Spleen (tissue), 7 donors: ENCODE measurements around the gene PCGF3.

Source experiments
- POLR2A ChIP-seq, 3 donors: fragments of 450-650 bp; IDR thresholded peaks; one replicate each; pipeline ENCODE4 v1.5.1; 2017; ENCODE audit warnings: antibody characterized with exemption in 3 of 3, mild to moderate bottlenecking in 1 of 3
- TF ChIP-seq, protein P1 (sequence below), 11 experiments: fragments of 200-600 bp in 7 of 11; fragments of 450-650 bp in 4 of 11; sonication (generic) in 4 of 11; IDR thresholded peaks in 8 of 11; conservative IDR thresholded peaks in 3 of 11; 1 replicate in 7 of 11; 2 replicates in 4 of 11; pipeline versions ENCODE4 v1.4.0 to v1.8.0; 2016 to 2021; ENCODE audit warnings: antibody characterized with exemption in 11 of 11, inconsistent platforms in 4 of 11, mild to moderate bottlenecking in 1 of 11
- donor health status: DM: no; HTN: no; CAD: no; lungs with moderate emphysema.
- donor health status: DM: no; HTN: no; CAD: no.
- donor health status: DM: no; HTN: no; CAD: no.

DNA sequence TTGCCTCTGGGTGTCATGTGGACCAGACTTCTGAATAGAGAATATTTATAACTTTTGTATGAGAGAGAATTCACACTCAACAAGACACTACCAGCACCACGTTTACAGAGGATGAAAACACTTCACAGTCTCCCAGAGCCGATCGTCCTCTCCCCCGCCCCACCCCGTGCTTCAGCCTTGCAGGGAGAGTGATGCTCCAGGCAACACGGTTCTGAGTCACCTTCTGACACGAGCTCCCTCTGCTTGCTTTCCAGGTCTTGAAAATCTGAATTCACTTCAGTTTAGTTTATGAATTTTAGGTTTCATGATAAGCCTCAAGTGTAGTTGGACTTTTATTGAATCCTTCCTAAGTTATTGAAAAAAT, 60.5 kb downstream of the PCGF3 start:
- TF ChIP-seq POLR2A (IDR thresholded peaks at IDR 0.05) = no peak
- TF ChIP-seq, protein P1, sequence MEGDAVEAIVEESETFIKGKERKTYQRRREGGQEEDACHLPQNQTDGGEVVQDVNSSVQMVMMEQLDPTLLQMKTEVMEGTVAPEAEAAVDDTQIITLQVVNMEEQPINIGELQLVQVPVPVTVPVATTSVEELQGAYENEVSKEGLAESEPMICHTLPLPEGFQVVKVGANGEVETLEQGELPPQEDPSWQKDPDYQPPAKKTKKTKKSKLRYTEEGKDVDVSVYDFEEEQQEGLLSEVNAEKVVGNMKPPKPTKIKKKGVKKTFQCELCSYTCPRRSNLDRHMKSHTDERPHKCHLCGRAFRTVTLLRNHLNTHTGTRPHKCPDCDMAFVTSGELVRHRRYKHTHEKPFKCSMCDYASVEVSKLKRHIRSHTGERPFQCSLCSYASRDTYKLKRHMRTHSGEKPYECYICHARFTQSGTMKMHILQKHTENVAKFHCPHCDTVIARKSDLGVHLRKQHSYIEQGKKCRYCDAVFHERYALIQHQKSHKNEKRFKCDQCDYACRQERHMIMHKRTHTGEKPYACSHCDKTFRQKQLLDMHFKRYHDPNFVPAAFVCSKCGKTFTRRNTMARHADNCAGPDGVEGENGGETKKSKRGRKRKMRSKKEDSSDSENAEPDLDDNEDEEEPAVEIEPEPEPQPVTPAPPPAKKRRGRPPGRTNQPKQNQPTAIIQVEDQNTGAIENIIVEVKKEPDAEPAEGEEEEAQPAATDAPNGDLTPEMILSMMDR (IDR thresholded peaks at IDR 0.05 in 8 of 11, conservative IDR thresholded peaks at IDR 0.05 in 3 of 11) = no peak
